Measurements from ENCODE around the gene CYP19A1. TPM values are rescaled to one million over a fixed set of nuclear protein-coding genes. Genes with fewer than 3 reads are reported as not detected.
A peak's percentile ranks its signal among the peaks of the same experiment; 100 is the strongest.
"Not testable (repeated sequence)": the region's sequence is repeated elsewhere in the genome, so short reads cannot be mapped to it uniquely, and the experiment has no call there.

CYP19A1 gene
- total RNA-seq, 1 donor from 2014 or later: 0.35 TPM

DNA sequence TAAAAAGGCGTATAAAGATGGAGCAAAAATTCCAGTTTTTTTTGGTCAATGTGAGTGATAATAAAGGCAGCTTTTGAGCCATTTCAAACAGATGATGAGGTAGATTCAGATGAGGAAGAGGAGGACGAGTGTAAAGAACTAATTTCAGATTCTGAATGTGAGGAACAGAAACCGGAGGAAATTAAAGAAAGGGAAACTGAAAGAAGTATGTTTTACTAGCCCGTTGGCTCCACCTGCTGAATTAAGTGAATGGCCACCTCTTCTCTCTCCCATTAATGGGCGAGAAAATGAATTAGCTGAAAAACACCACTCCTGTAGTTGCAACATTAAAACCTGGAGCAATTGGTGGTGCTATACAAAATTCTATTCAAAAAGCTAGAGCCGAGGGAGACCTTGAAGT lies 55.4 kb downstream of the CYP19A1 start:
- no peak for DNase-seq
- H3K27me3 Mint-ChIP-seq: peaks cover 11% of the 10 kb centered on the region
- H3K27ac Mint-ChIP-seq: peak overlapping the region; percentile 17
- H3K9me3 Mint-ChIP-seq: no peaks in the 10 kb centered on the region
- peaks cover 10% of the 10 kb centered on the region for H3K4me1 Mint-ChIP-seq
- no peaks in the 10 kb centered on the region for H3K36me3 Mint-ChIP-seq (ENCODE audit: low read depth)
- peak overlapping the region; percentile 34 for H3K4me3 Mint-ChIP-seq
- intact Hi-C loops (cut with micrococcal nuclease): loop anchor here (2.0 to 5.0 kb wide), 2 partner anchors 99 to 120 kb away; no protein-coding TSS in a partner anchor

DNA sequence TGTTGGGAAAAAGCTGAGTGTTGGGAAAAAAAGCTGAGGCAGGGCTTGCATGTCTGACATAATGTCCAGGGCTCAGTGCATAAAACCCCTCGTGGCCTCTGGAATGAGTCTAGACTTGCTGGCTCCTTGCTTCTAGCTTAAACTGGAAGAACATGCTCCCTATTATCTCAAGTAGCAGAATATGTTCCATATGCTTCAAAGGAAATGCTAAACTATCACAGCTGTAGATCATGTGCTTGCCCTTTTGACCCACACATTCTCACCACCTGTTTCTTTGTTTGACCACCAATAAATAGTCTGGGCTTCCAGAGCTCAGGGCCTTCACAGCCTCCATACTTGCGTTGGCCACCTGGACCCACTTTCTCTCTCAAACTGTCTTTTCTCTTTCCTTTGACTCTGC lies 56.2 kb downstream of the CYP19A1 start:
- not testable (repeated sequence) for H3K4me1 Mint-ChIP-seq; H3K4me3 Mint-ChIP-seq; DNase-seq; H3K9me3 Mint-ChIP-seq; H3K36me3 Mint-ChIP-seq (ENCODE audit: low read depth)
- intact Hi-C loops (cut with micrococcal nuclease): loop anchor here (2.0 to 5.0 kb wide), 2 partner anchors 100 to 119 kb away; no protein-coding TSS in a partner anchor
- Mint-ChIP-seq H3K27me3 (peaks cover 12% of the 10 kb centered on the region), H3K27ac (peak overlapping the region; percentile 31)

DNA sequence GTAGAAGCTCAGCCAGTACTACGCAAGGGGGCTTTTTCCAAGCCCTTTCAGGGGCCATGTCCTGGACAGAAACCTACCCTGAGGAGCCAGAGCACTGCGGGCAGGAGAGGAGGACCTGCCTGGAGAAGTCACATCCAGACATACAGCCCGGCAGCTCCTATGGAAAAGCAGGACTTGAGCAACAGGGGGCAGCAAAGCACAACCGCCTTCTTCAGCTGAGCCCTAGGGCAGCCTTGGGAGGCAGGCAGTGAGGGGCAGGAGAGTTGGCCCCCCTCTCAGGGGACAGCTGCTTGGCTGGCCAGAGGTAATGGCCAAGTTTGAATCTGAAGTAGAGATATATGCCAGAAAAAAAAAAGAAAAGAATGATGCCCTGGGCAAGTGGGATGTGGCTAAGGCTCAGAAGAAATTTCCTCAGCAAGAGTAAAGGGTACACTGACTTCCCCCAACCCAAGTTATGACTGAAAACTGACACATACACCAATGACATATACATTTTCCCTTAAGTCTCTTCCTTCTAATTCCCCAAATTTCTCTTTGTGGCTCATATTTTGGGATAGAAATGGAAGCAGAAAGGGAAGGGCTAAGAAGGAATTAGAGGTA lies 56.9 kb downstream of the CYP19A1 start:
- intact Hi-C loops (cut with micrococcal nuclease): loop anchor here (5.0 kb wide), 1 partner anchor 101 kb away; no protein-coding TSS in a partner anchor
- H3K36me3 Mint-ChIP-seq (ENCODE audit: low read depth): no peaks in the 10 kb centered on the region

DNA sequence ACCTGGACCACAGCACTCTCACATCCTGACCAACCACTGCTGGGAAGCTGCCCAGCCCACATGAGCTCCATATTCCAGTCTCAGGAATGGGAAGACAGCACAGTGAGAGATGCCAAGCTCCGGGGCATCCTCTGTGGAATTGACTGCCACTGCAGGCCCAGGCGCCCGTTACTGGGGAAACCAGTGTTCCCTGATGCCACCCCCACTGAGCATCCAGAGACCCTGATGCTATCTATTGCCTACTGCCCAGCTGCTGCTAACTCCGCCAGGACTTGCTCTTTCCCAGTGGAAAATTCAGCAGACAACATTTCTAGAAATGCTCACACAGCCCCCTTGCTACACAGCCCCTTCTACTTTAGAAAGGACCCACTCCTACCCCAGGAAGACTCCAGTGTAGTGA lies 57.6 kb downstream of the CYP19A1 start:
- DNase-seq: no peak
- H3K27ac Mint-ChIP-seq: no peak overlapping the region
- H3K36me3 Mint-ChIP-seq (ENCODE audit: low read depth): no peaks in the 10 kb centered on the region
- H3K9me3 Mint-ChIP-seq: no peaks in the 10 kb centered on the region
- H3K4me1 Mint-ChIP-seq: peaks cover 10% of the 10 kb centered on the region
- peaks cover 15% of the 10 kb centered on the region for H3K27me3 Mint-ChIP-seq
- H3K4me3 Mint-ChIP-seq: no peak overlapping the region
- intact Hi-C loops (cut with micrococcal nuclease): loop anchor here (5.0 kb wide), 1 partner anchor 101 kb away; no protein-coding TSS in a partner anchor

More for the DNA sequence above, 56.9 kb downstream of the CYP19A1 start:
- H3K4me1 Mint-ChIP-seq: peaks cover 10% of the 10 kb centered on the region
- DNase-seq: peak; percentile 69
- no peak overlapping the region for H3K27ac Mint-ChIP-seq
- H3K27me3 Mint-ChIP-seq: peaks cover 15% of the 10 kb centered on the region
- no peak overlapping the region for H3K4me3 Mint-ChIP-seq
- H3K9me3 Mint-ChIP-seq: no peaks in the 10 kb centered on the region

DNA sequence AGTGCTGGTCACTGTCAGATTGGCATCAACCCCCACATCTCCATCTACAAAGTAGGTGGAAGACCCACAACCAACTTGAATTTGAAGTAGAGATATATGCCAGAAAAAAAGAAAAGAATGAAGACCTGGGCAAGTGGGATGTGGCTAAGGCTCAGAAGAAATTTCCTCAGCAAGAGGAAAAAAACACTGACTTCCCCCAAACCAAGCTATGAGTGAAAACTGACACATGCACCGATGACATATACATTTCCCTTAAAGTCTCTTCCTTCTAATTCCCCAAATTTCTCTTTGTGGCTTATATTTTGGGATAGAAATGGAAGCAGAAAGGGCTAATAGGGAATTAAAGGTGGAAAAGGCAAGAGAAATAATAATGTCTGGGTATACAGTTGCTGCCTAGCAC lies 59.0 kb downstream of the CYP19A1 start:
- no peak overlapping the region for H3K4me3 Mint-ChIP-seq
- H3K36me3 Mint-ChIP-seq (ENCODE audit: low read depth): no peaks in the 10 kb centered on the region
- intact Hi-C loops (cut with micrococcal nuclease): no loop called here
- peaks cover 16% of the 10 kb centered on the region for H3K27me3 Mint-ChIP-seq
- no peak for DNase-seq
- peaks cover 10% of the 10 kb centered on the region for H3K4me1 Mint-ChIP-seq
- no peaks in the 10 kb centered on the region for H3K9me3 Mint-ChIP-seq
- no peak overlapping the region for H3K27ac Mint-ChIP-seq

DNA sequence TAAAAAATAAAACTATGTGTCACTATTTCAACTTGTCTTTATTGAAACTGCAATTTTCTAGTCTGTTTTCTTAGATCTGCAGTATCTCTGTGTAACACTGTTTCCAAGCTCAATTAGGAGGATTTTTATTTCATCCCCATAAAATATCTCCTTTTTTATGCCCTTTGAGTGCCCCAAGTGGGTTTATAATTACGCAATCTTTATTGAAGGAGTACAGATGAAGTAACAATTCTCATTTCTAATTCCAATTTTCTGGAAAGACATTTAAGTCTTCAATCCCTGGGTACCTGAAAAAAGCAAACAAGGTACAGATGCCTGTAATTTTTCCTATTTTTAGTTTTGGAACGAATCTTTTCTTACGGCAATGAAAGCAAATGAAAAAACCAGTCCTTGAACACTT lies 61.3 kb downstream of the CYP19A1 start:
- DNase-seq: no peak
- Mint-ChIP-seq H3K27me3 (peaks cover 20% of the 10 kb centered on the region), H3K27ac (no peak overlapping the region), H3K9me3 (no peaks in the 10 kb centered on the region), H3K4me3 (no peak overlapping the region), H3K4me1 (peaks cover 1% of the 10 kb centered on the region), H3K36me3 (ENCODE audit: low read depth) (no peaks in the 10 kb centered on the region)
- intact Hi-C loops (cut with micrococcal nuclease): no loop called here

DNA sequence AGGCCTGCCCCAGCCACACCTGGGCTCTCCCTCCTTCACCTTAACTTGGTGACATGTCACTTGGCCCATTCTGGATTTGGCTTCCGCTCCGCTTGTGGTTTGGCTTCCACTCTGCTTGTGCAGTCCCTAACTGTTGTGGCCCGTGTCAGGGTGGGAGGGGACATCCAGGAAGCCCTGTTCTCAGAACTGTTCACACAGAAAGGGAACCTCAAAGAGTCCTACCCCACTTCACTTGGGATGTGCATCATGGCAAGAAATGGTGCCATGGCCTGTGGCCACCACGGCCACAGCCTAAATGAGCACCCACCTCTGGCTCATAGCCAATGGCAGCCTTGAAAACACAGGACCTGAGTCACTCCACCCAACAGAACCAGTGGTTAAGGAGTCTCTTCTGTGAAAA lies 63.4 kb downstream of the CYP19A1 start:
- no peaks in the 10 kb centered on the region for H3K4me1 Mint-ChIP-seq
- peaks cover 20% of the 10 kb centered on the region for H3K27me3 Mint-ChIP-seq
- peak; percentile 58 for DNase-seq
- H3K36me3 Mint-ChIP-seq (ENCODE audit: low read depth): no peaks in the 10 kb centered on the region
- H3K9me3 Mint-ChIP-seq: no peaks in the 10 kb centered on the region
- intact Hi-C loops (cut with micrococcal nuclease): no loop called here
- H3K27ac Mint-ChIP-seq: no peak overlapping the region
- H3K4me3 Mint-ChIP-seq: no peak overlapping the region

DNA sequence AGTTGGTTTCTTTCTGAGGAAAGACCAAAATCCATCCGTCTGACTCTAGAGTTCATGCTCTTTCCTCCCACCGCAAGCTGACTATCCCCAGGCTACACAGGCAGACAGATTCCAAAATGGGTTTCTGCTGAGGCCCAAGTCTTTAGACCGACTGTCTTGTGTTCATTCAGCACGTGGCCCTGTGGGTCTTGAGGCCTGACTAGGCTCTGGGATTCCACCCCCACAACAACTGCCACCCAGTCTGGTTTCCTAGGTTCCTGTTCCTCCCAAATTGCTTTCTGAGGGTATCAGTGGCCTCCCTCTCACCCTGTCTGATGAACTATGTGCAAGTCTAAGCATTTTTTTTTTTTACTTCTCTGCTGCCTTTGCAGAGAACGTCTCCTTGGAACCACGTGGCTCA lies 67.7 kb downstream of the CYP19A1 start:
- no peak for DNase-seq
- Mint-ChIP-seq H3K36me3 (ENCODE audit: low read depth) (no peaks in the 10 kb centered on the region), H3K4me3 (no peak overlapping the region), H3K27ac (no peak overlapping the region), H3K27me3 (peaks cover 41% of the 10 kb centered on the region), H3K4me1 (peaks cover 2% of the 10 kb centered on the region), H3K9me3 (no peaks in the 10 kb centered on the region)
- intact Hi-C loops (cut with micrococcal nuclease): no loop called here

DNA sequence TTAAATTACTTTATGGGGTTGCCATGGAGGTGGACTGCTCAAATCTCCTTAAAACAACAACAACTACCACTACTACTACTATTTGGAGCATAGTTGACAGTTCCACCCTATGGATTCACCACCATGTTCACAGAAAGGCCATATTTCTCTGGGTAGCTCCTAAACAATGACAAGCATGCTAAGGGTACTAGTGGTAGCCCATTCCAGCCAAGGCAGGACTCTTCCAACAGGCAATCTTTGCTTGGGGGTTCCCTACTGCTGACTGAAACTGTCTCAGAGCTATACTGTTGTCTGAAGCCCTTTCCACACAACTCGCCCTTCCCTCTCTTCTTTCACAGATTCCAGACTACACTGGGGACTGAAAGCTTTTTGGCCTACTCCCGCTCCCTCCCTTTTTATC lies 68.9 kb downstream of the CYP19A1 start:
- Mint-ChIP-seq H3K9me3 (no peaks in the 10 kb centered on the region), H3K27ac (no peak overlapping the region), H3K4me1 (peaks cover 2% of the 10 kb centered on the region), H3K4me3 (no peak overlapping the region), H3K36me3 (ENCODE audit: low read depth) (no peaks in the 10 kb centered on the region), H3K27me3 (peaks cover 44% of the 10 kb centered on the region)
- DNase-seq: no peak
- intact Hi-C loops (cut with micrococcal nuclease): no loop called here

DNA sequence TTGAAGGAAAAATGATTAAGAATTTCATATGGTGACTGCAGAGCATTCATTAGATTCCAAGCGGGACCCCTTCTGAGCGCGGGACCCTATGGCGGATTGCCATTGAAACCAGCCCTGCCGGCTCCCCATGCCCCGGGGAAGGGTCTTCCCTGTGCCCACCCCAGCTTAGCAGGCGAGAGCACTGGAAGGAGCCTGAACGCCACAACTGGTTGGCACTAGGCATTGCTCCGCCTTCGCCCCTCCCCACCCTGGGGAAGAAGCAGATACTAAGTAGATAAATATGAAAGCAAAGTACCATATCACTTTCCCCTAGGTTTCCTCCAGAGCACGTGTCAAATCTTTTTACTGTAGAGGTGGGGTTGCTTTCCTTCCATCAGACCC lies 70.7 kb downstream of the CYP19A1 start:
- Mint-ChIP-seq H3K4me3 (no peak overlapping the region), H3K9me3 (no peaks in the 10 kb centered on the region), H3K27me3 (peaks cover 40% of the 10 kb centered on the region), H3K27ac (no peak overlapping the region), H3K4me1 (peaks cover 2% of the 10 kb centered on the region), H3K36me3 (ENCODE audit: low read depth) (no peaks in the 10 kb centered on the region)
- intact Hi-C loops (cut with micrococcal nuclease): no loop called here
- no peak for DNase-seq

DNA sequence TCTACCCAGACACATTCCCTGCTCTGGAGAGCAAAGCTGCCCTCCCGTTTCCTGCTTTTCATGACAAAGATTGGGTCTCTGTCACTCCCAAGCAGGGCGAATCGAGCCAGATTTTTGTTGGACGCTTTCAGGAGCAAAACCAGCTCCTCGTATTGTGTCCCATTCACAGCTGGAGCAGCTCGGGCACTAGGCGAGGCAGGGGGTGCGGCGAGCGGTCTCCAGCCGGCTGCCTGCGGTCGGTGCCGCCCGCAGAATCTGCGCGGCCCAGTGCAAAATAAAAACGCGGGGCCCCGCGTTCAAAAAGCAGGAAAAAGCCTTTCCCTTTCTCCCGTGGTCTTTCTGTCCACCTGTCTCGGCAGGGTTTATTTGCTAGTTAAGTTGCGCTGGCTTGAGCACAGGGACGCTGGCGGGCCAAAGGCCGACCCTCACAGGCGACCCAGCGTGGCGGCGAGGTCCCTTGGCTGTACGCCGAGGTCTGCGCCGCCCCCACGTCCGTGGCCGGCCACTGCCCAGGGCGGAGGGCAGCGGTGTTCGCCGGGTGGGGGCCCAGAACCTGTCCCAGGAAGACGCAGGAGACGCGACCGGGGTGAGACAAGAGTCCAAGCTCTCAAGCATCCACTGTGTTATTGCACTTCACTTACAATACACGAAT lies 71.2 kb downstream of the CYP19A1 start:
- H3K36me3 Mint-ChIP-seq (ENCODE audit: low read depth): no peaks in the 10 kb centered on the region
- peak overlapping the region; percentile 36 for H3K4me3 Mint-ChIP-seq
- H3K27ac Mint-ChIP-seq: no peak overlapping the region
- peaks cover 40% of the 10 kb centered on the region for H3K27me3 Mint-ChIP-seq
- peaks cover 2% of the 10 kb centered on the region for H3K4me1 Mint-ChIP-seq
- H3K9me3 Mint-ChIP-seq: no peaks in the 10 kb centered on the region
- intact Hi-C loops (cut with micrococcal nuclease): no loop called here
- no peak for DNase-seq

DNA sequence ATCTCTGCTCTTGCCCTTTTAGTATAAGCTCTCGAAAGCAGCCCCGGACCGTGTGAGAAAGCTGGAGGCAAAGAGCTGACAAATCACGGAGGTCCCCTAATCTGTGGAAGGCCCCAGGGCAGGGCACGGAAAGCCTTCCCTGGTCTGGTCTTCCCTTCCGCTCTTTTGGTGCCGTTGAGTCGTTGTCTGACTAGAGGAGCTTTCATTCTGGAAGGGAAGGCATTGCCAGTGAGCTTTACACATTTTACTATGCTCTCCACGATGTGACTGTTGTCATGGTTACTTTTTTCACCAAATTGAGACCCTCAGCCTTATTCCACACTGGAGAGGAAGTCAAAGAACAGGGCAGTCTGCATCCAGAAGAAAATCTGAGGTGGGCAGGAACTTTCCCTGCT lies 71.7 kb downstream of the CYP19A1 start:
- Mint-ChIP-seq H3K27ac (no peak overlapping the region), H3K4me3 (no peak overlapping the region), H3K27me3 (peaks cover 40% of the 10 kb centered on the region), H3K36me3 (ENCODE audit: low read depth) (no peaks in the 10 kb centered on the region), H3K9me3 (no peaks in the 10 kb centered on the region), H3K4me1 (peaks cover 2% of the 10 kb centered on the region)
- intact Hi-C loops (cut with micrococcal nuclease): no loop called here
- no peak for DNase-seq

DNA sequence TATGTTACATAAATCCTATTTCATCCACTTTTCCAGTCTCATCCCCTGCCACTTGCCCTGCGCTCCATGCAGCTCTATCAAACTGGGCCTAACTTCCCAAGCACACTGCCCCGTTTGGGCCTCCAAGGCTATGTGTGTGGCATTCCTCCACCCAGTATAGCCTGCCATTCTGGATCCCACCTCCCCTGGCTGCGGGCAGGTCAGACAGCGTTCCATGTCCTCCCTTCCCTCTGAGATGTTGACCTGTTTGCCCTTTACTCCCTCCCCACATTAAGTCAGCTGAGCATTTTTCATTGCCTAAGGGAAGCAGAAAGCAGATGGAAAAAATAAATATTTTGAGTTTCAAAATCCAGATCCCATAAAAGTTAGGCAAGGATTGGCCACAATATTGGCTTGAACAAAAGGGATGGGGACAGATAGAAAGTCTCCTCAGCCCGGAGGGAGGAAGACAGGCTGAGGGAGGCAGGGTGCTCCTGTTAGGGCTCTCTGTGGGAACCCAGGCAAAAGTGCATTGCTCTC lies 73.3 kb downstream of the CYP19A1 start:
- intact Hi-C loops (cut with micrococcal nuclease): no loop called here
- Mint-ChIP-seq H3K9me3 (no peaks in the 10 kb centered on the region), H3K36me3 (ENCODE audit: low read depth) (no peaks in the 10 kb centered on the region), H3K4me3 (no peak overlapping the region), H3K27me3 (peaks cover 40% of the 10 kb centered on the region), H3K4me1 (peaks cover 2% of the 10 kb centered on the region), H3K27ac (no peak overlapping the region)
- no peak for DNase-seq

DNA sequence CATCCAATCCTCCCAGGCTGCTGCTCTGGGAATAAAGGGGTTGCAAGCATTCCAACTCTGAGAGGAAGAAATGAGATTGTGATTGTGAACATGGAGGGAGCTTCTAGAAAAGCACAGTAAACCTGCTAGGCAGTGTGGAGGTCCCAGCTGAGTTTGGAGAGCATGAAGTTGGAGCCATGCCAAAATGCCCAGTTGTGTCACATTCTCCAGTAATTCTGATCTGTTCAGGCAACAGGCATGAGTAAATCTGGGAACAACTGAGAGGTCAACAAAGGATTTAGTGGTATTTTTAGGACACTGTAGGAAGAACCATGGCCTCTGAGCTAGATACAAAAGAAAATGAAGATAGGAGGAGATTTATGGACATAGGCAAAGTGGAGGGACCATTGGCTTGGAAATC lies 74.7 kb downstream of the CYP19A1 start:
- Mint-ChIP-seq H3K4me3 (no peak overlapping the region), H3K36me3 (ENCODE audit: low read depth) (no peaks in the 10 kb centered on the region), H3K27ac (no peak overlapping the region), H3K27me3 (peaks cover 27% of the 10 kb centered on the region), H3K9me3 (no peaks in the 10 kb centered on the region), H3K4me1 (peaks cover 4% of the 10 kb centered on the region)
- intact Hi-C loops (cut with micrococcal nuclease): no loop called here
- DNase-seq: no peak
